HAP-1 (cell line): ENCODE data around the gene FLOT1.
A peak's percentile ranks its signal among the peaks of the same experiment; 100 is the strongest.

Experiments used
- DNase-seq, 2 experiments: peaks; one replicate each; pipeline ENCODE4 v3.0.0-alpha.2; 2016 to 2020; ENCODE audit warnings: low spot score in 2 of 2
- H3K27me3 ChIP-seq: fragments of 250-450 bp; sonication (Bioruptor Pico); 2 replicates; pipeline ENCODE4 v1.5.1; 2020; ENCODE audit warnings: low read depth, mild to moderate bottlenecking, moderate library complexity
- H3K36me3 ChIP-seq: fragments of 250-450 bp; sonication (Bioruptor Pico); replicated peaks from 2 replicates; pipeline ENCODE4 v1.5.1; 2020; ENCODE audit warnings: mild to moderate bottlenecking
- H3K4me1 ChIP-seq: fragments of 250-450 bp; sonication (Bioruptor Pico); 2 replicates; pipeline ENCODE4 v1.5.1; 2020; ENCODE audit warnings: mild to moderate bottlenecking
- H3K4me3 ChIP-seq: fragments of 250-450 bp; sonication (Bioruptor Pico); 2 replicates; pipeline ENCODE4 v1.5.1; 2020; ENCODE audit warnings: mild to moderate bottlenecking, moderate library complexity
- H3K9me3 ChIP-seq: fragments of 250-450 bp; sonication (Bioruptor Pico); 2 replicates; pipeline ENCODE4 v1.5.1; 2020; ENCODE audit warnings: mild to moderate bottlenecking, moderate library complexity
- in situ Hi-C: fragments of 300-500 bp; cut with MboI; formaldehyde crosslinking; loops from 3 replicates; pipeline ENCODE4 v1.14.3; 2020; ENCODE audit warnings: low sequenced_read_pairs, inconsistent platforms, mixed read lengths

FLOT1 gene

DNA sequence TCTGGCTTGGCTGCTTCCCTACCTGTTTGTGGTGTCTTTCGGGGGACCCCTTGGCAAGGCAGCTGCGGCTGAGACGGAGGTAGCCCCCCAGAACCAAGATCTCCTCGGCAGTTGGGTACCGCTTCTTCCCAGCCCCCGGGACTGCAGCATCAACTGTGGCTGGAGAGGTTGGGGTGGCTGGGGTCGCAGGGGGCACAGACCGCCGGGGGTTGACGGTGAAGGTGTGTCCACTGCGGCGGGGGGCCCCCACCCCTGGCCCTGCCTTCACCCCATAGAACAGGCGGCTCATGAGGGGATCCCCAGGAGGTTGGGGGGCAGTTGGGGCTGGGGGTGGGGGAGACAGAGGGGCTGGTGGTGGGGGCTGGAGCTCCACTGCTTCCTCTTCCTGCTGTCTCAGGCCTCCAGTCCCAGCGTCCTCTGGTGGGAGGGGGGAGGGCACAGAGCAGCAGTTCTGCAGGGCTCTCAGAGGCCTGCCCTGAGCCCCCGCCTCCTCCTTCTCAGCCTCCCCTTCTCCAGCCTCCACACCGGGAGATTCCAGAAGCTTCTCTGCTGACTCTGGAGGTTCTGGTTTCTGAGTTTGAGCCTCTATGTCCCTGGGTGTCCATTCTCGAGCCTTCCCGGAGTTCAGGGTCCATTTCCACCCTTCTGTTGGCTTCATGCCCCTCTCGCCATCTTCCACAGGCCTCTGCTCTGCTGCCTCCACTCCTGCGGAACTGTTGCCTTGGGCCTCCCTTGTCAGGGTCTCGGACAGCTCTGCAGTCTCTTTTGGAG, 57.9 kb downstream of the FLOT1 start:
- Histone ChIP-seq H3K36me3 (peaks cover 4% of the 10 kb centered on the region; the same call in 1 of the 2 replicates), H3K4me3 (peak overlapping the region; percentile 67), H3K27me3 (no peaks in the 10 kb centered on the region), H3K9me3 (no peaks in the 10 kb centered on the region), H3K4me1 (peaks cover 48% of the 10 kb centered on the region)
- peak in 1 of 2 experiments; percentile 66 for DNase-seq
- in situ Hi-C loops = no loop called here

DNA sequence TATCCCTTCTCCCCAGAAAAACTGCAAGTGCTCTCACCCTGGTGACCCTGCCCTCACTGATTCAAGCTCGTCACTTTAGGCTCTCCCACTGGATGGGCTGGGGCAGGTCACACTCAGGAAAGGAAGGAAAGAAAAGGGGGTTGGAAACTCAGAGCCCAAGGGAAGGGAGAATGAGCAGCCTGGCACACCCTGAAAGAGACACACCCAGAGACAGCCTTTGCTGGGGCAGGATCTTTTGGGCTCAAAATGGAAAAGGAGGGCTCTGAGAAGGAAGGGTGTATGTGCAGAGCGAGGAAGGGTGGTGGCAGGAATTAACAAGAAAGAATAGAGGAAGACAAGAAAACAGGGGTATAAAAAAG, 58.5 kb downstream of the FLOT1 start:
- Histone ChIP-seq H3K36me3 (peaks cover 6% of the 10 kb centered on the region), H3K4me1 (peaks cover 44% of the 10 kb centered on the region), H3K9me3 (no peaks in the 10 kb centered on the region), H3K27me3 (no peaks in the 10 kb centered on the region), H3K4me3 (peak overlapping the region; percentile 67)
- in situ Hi-C loops = no loop called here
- DNase-seq = no peak

DNA sequence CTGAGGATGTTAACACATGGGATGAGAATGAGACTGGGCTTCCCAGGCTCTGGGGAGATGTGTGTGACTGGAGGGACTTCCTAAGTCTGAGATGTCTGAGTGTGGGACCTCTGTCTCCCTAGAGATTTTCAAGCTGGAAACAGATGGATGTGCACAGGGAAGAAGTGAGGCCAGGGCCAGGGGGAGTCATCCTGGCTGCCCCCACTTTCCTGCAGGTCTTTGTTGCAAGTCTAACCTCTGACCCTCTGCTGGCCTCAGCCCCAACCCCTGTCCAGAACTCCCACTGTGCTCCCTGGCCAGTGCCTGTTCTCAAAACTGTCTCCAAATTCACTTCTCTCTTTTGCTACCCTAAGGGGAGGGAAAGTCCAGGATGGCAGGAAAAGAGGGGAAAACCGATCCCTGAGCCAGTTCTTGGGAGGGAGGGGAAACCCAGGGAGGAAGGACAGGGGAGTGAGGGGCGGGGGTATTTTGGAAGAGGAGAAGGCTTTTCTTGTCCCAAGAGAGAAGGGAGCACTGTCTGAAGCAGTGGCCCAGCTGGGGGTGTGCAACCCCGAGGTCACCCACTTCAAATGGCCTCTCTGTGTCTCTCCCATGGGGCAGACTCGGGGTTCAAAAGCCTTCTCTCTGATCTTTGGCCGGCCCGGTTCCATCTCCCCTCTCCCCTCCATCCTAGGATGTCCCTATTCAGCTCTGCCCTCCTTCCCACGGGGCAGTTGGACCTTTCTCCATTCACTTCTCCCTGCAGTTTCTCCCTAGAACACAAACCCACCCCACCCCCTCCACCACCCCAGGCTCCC, 59.1 kb downstream of the FLOT1 start:
- H3K4me3 ChIP-seq = peak overlapping the region; percentile 67
- in situ Hi-C loops = no loop called here
- DNase-seq = no peak

DNA sequence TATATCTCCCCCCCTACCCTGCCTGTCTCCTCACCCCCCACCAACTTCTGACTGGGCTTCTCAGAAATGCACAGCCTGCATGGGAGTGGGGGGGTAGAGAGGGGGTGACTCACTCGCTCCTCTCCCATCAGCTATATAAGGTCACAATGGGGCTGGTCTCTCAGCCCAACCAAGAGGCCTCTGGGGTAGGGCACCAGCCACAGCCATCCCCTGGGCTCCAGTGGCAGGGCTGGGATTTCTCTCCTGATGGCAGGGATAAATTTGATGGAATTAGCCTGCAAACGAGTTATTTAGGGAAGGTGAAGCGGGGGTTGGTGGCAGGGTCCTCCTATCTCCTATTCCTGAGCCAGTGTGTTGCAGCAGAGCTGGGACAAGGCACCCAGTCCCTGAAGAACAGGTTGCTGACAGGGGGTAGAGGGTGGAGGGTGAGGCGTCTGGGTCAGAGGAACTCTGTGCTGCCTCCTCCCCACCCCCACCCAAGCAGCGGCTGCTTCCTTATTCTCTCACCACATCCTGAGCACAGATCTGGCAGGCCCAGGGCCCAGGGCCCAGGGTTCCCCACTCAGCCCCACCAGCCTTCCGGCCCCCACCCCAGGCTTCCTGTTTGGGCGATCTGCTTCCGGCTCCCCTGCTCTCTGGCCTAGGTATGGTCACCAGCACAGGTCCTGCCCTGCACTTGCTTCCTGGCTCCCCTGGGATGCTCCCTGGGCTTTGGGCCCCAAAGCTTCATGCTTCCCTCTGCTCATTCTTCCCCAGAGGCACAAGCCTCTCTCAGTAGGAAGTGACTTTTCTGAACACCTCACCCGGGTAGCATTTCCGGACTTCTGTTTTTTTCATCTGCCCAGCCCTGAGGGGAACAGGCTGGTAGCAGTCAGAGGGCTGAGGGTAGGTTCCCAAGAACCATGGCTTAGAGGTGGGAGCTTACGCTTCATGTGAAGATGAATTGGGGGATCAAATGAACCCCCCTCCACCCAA, 60.1 kb downstream of the FLOT1 start:
- Histone ChIP-seq H3K27me3 (no peaks in the 10 kb centered on the region), H3K4me3 (peak overlapping the region; percentile 67), H3K9me3 (no peaks in the 10 kb centered on the region), H3K4me1 (peaks cover 39% of the 10 kb centered on the region), H3K36me3 (peaks cover 21% of the 10 kb centered on the region)
- in situ Hi-C loops = no loop called here
- DNase-seq = peak in 1 of 2 experiments; percentile 54

More for the DNA sequence above, 59.1 kb downstream of the FLOT1 start:
- Histone ChIP-seq H3K9me3 (no peaks in the 10 kb centered on the region), H3K4me1 (peaks cover 44% of the 10 kb centered on the region), H3K27me3 (no peaks in the 10 kb centered on the region), H3K36me3 (peaks cover 11% of the 10 kb centered on the region)

DNA sequence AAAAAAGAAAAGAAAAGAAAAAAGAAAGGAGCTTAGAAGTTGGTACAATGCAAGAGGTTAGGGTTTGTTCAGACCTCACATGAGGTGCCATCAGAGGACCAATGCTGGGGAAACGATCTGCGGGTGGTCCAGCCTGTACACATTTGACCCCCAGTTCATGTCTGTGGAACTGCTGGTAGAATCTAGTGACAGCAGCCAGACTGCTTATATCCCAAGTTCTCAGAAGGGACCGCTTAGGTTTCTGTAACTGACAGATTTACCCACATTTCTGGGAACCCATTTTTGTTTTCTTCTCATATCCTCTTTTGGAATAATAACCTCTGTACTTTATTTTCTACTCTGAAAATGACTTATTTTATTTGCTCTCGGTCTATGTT, 60.7 kb downstream of the FLOT1 start:
- no peaks in the 10 kb centered on the region for H3K27me3 ChIP-seq
- no peak overlapping the region for H3K4me3 ChIP-seq
- no peak for DNase-seq
- H3K4me1 ChIP-seq = peaks cover 39% of the 10 kb centered on the region
- in situ Hi-C loops = no loop called here
- no peaks in the 10 kb centered on the region for H3K9me3 ChIP-seq
- H3K36me3 ChIP-seq = peaks cover 28% of the 10 kb centered on the region

DNA sequence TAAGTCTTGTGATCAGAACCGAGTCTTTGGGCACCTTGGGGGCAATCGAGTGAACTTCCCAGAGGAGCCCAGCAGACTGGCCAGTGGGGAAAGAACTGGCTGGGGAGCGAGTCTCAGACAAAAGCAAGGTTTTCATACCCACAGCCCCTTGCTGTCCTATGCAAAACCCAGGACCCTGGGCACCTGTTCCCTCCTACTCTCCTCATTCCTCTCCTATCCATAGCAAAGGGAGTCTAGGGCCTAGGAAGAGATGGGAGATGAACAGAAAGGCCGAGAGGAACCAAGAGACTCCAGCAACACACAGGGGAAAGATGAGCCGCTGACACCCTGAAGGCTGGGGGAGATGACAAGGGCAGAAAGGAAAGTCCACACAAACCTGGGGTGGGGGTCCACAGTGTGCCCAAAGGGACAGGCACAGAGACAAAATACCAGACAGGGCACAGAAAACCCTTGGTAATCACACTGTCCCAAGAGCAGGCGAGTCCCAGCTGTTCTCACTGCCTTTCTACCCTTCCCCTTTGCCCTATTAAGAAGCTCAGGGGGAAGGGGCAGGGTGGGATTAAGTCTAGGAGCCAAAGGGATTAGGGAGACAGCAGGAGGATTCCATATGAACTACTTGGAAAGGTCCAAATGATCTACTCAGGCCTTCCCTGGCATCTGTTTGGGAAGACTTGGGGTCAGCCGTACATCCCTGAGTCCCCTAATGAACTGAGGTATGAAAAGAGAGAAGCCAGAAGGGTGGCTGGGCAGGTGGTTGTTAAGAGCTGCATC, 62.5 kb downstream of the FLOT1 start:
- Histone ChIP-seq H3K36me3 (peaks cover 33% of the 10 kb centered on the region), H3K4me1 (peaks cover 33% of the 10 kb centered on the region), H3K4me3 (no peak overlapping the region), H3K27me3 (no peaks in the 10 kb centered on the region), H3K9me3 (no peaks in the 10 kb centered on the region)
- in situ Hi-C loops = no loop called here
- no peak for DNase-seq

DNA sequence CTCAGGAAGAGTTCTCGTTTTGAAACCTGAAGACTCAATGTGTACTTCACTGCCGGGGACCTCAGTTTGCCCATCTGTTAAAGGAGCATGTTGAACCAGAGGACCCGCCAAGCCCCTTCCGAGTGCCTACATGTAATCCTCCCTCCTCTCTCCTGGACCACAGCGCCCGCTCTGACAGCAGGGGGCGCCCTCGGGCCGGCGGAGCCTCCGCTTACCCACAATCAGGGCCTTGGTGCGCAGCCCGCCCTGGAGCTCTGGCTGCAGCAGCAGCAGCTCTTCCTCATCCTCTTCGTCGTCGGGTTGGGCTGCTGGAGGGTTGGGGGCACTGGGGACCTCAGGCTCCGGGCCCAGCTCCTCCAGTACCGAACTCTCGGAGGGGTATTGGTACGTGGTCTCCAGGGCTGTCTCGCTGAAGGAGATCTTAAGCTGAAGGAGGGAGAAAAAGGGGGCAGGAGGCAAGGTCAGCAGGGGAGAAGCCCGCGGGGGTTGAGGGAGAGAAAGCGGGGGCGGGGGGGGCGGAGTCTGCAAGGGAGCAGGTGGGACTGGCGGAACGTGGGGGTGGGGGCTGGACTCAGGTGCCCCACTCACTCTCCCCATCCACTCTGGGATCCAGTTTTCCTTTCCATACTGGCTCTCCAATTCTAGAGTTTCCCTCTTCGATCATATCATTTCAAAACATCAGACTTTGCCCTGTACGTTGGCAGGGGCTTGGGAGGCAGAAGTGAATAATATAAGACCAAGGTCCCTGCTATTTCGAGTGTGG, 63.3 kb downstream of the FLOT1 start:
- in situ Hi-C loops = no loop called here
- Histone ChIP-seq H3K4me3 (no peak overlapping the region), H3K4me1 (peaks cover 31% of the 10 kb centered on the region), H3K36me3 (peaks cover 33% of the 10 kb centered on the region), H3K9me3 (no peaks in the 10 kb centered on the region), H3K27me3 (no peaks in the 10 kb centered on the region)
- DNase-seq = peak; percentile 66 to 91
